Measurements from ENCODE around the gene STIM1.
"Not testable (repeated sequence)": the region's sequence is repeated elsewhere in the genome, so short reads cannot be mapped to it uniquely, and the experiment has no call there.

STIM1 gene

GRCh38 chr11:3882655-3883054 is 27.2 kb downstream of the STIM1 start:
- no peak for DNase-seq (ENCODE audit: low spot score)

DNA sequence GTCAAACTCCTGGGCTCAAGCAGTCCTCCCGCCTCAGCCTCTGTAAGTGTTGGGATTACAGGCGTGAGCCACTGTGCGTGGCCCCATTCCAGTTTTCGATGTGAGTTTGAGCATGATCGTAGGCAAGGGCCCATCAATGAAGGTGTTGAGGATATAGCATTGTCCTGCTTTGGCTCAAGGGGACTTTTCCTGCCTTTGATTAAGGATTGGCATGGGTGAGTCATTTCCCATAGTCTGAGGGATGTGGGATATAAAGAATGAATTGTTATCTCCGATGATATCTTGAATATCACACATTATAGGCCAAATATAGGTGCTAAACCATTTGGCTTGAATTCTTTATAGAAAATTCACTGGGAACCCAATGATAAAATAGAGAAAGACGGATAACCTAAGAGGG is 30.4 kb downstream of the STIM1 start:
- DNase-seq (ENCODE audit: low spot score): no peak

- DNase-seq (ENCODE audit: low spot score): no peak
These were observed 31.5 kb downstream of the STIM1 start for GRCh38 chr11:3886985-3887384.

- no peak for DNase-seq (ENCODE audit: low spot score)
These were observed 33.4 kb downstream of the STIM1 start for GRCh38 chr11:3888876-3889275.

- no peak for DNase-seq (ENCODE audit: low spot score)
These were observed 34.5 kb downstream of the STIM1 start for GRCh38 chr11:3890014-3890413.

DNA sequence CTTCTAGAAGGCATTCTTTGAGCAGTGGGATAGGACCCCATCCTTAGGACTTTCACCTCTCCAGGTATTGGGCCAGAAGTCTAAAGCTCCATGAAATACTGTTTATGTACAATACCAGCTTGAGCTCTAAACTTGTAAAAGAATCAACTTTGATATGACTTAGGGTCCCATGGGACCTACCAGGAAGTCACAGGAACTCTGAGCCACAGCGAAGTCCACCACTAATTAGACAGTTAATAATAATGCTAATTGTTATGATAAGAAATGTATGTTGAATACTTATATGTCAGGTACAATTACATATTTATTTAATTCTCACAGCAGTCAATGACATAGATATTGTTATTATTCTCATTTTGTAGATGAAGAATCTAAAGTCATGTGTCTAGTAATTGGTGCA is 35.3 kb downstream of the STIM1 start:
- DNase-seq (ENCODE audit: low spot score): no peak

DNA sequence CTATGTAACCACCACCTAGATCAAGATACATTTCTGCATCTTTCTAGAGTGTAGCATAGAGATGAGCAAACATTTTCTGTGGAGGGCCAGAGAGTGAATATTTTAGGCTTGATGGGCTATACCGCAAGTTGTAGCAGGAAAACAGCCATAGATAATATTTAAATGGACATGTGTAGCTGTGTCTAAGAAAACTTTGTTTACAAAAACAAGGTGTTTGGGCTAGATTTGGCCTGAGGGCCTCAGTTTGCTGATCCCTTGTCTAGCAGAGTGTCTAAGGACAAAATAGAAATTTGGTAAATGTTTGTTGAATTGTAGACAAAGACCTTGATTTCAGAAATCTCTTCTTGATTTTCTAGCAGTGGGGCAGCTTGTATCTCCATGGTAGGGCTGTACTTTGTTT is 36.3 kb downstream of the STIM1 start:
- no peak for DNase-seq (ENCODE audit: low spot score)

DNA sequence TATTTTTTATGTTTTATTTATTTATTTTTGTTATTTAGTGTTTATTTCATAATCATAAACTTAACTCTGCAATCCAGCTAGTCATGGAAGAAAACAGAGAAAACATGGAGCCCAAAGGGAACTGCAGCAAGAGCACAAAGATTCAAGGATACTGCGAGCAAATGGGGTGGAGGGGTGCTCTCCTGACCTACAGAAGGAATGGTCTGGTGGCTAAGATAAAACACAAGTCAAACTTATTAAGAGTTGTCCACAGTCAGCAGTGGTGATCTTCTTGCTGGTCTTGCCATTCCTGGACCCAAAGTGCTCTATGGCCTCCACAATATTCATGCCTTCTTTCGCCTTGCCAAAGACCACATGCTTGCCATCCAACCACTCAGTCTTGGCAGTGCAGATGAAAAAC is 36.7 kb downstream of the STIM1 start:
- no peak for DNase-seq (ENCODE audit: low spot score)

DNA sequence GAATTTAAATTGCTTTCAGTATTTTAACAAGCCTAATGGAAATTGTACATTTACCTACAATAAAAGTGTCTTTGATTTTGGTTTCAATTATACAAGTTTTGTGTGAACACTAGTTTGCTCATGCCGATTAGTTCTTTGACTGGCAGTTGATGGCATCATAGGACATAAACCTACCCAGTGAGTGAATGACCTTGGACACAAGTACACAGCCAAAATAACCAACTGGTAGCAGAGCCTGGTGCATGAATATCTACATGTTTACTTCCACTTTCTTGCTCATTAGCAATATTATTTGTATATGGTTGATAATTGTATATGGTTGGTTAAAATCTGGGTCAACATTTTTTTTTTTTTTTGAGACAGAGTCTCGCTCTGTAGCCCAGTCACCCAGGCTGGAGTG is 37.8 kb downstream of the STIM1 start:
- no peak for DNase-seq (ENCODE audit: low spot score)

DNA sequence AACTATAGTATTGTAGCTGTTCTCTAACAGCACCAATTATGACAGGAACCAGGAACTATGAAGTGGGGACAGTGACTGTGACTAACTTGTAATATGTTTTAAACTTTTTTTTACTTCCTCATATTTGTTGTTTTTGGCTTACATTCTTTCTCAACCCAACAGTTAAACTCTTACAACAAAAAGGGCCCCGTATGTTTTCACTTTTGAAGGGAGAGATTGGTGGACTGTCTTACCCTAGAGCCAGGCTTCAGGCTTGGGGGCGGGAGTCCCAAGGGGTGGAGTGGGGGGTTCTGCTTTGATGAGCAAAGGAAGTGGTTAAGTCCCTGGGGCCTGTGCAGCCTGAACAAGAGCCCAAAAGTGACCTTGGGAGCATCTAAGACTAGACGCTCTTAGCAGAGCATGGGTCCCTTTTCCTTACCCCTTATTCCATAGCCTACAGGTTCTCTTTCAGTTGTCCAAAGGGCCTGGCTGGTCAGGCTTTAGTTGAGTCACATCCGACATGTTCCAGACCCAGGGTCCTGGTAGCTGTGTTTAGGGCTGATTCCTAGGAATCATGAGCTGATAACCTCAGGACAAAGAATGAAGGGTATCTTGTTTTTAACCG is 38.8 kb downstream of the STIM1 start:
- DNase-seq (ENCODE audit: low spot score): no peak

DNA sequence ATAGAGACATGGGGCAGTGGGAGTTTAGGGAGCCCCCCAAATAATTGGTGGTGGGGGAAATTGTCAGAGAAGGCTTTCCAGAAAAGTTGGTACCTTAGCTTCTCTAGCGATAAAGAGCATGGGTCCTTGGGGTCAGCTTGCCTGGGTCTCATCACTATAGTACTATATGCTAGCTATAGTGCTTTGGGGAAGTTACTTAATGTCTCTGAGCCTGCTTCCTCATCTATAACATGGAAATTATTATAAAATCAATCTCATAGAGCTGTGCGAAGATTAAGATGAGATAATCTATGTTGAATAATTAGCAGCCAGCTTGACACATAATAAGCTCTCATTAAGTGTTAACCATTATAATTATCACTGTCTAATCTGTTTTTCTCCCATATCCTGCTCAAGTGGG is 41.2 kb downstream of the STIM1 start:
- no peak for DNase-seq (ENCODE audit: low spot score)

GRCh38 chr11:3900230-3900629 is 44.8 kb downstream of the STIM1 start:
- not testable (repeated sequence) for DNase-seq (ENCODE audit: low spot score)

DNA sequence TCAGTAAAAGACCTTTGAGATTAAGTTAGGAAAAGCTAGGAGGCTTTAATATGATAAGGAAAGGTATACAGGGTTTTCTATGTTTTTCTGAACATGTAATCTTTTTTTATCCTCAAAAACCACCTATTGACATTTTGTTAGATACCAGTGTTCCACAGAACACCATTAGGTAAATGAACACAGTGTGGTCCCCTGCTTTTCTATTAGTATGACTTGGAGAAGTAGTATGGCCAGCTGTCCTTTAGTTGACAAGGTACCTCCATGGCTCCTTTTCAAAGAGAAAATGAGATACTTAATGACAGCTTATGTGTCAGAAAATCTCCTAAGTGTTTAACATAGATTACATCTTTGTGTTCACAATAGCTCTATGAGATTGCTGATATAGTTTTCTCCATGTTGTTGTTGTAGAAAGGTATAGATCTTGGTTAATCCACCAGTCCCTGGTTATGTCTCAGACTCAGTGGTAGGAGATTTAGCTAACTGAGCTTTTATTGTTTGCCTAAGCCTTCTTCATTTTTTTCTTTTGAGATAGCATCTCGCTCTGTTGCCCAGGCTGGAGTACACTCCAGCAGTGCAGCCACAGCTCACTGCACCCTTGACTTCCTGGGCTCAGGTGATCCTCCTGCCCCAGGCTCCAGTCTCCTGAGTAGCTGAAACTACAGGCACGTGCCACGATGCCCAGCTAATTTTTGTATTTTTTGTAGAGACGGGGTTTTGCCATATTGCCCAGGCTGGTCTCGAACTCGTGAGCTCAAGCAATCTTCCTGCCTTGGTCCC is 46.0 kb downstream of the STIM1 start:
- peak; percentile 37 for DNase-seq (ENCODE audit: low spot score)

DNA sequence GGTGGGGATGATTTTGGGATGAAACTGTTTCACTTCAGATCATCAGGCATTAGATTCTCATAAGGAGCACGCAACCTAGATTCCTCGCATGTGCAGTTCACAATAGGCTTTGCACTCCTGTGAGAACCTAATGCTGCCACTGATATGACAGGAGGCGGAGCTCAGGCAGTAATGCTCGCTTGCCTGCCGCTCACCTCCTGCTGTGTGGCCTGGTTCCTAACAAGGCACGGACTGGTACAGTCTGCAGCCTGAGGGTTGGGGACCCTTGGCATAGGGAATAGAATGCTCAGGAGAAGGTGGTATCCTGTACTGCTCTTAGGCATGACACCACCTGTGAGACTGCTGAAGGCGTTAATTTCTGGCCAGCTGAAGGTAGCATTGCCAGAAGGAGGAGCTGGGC is 47.0 kb downstream of the STIM1 start:
- peak; percentile 48 for DNase-seq (ENCODE audit: low spot score)

- no peak for DNase-seq (ENCODE audit: low spot score)
These were observed 47.9 kb downstream of the STIM1 start for GRCh38 chr11:3903207-3903896.

DNA sequence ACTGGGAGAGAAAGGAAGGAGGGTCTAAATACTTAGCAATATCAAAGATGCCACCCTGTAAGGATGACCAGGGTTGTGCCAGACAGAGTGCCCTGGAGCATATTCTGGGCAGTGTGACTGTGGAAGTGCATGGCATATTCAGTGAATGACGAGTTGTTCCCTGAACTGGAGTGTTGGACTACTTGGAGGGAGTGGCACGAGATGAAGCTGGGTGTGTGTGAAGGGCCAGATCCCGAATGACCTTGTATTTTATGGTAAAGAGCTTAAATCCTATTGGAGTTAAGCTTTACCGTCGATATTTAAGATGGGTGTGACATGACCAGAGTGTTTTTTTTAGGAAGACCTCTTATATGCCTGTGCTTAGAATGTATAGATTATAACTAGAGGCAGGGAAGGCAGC is 48.8 kb downstream of the STIM1 start:
- no peak for DNase-seq (ENCODE audit: low spot score)

DNA sequence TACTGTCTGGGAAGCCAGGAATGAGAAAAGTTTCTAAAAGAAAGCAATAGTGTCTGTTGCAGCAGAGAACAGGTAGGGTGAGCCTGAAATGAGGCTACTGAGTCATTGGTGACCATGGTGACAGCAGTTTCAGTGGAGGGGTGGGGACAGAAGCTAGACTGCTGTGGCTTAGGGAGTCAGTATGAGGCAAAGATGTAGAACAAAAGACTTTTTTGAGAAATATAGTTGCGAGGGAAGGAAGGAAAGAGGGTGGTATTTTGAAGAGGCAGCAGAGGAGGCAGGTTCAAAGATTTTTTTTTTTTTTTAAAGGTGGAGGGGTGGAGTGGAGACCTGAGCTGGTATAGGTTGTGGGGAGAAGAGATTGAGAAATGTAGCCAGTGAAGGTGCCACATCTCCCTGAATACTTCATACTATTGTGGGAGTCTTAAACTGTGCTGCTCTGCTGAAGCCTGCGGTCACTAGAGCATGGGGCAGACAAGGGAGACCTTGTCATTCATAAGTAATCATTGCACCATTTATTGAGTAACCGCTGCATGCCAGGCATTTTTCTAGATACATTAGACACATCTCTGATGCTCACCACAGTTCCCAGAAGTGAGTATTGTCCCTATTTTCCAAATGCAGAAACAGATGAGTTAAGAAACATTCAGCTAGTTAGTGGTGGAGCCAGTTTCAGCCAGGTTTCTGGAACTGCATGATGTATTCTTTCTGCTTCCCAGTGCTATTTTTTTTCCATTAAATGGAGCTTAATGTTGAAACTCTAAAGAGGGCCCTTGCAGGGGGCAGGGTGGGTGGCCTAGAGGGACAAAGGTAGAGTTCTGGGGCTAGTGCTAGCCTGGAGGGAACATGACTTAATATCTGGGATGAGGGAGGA is 49.9 kb downstream of the STIM1 start:
- no peak for DNase-seq (ENCODE audit: low spot score)

DNA sequence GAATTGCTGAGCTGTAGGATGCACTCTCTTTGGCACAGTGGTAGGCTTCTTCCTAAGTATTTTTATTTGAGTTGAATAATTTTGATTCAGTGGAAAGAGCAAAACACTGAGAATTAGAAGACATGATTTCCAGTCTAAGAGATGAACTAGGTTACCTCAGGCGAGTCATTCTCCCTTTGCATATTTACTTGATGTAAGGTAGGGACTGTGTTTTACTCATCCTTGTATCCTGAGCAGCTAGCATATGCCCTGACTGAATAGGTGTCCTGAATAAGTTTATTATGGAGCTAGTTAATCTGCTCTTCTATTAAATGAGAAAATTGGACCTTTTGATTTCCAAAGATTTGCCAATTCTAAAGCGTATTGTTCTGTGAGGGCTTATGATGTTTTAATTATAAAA is 50.7 kb downstream of the STIM1 start:
- DNase-seq (ENCODE audit: low spot score): no peak

DNA sequence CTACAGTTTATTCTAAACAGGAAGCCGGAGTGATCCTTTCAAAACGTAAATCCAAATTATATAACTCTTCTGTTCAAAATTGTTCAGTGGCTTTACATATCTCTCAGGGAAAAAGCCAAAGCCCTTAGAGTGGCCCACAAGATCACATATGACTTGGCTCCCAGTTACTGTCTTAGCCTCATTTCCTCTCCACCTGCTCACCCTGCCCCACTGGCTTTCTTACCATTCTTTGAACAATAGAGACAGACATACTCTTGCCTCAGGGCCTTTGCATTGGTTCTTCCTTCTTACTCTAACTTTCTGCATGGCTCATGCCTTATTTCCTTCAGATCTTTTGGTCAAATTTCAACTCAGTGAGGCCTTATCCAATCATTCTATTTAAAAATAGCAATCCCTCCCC is 52.1 kb downstream of the STIM1 start:
- DNase-seq (ENCODE audit: low spot score): no peak

GRCh38 chr11:3909901-3910300 is 54.4 kb downstream of the STIM1 start:
- DNase-seq (ENCODE audit: low spot score): no peak

DNA sequence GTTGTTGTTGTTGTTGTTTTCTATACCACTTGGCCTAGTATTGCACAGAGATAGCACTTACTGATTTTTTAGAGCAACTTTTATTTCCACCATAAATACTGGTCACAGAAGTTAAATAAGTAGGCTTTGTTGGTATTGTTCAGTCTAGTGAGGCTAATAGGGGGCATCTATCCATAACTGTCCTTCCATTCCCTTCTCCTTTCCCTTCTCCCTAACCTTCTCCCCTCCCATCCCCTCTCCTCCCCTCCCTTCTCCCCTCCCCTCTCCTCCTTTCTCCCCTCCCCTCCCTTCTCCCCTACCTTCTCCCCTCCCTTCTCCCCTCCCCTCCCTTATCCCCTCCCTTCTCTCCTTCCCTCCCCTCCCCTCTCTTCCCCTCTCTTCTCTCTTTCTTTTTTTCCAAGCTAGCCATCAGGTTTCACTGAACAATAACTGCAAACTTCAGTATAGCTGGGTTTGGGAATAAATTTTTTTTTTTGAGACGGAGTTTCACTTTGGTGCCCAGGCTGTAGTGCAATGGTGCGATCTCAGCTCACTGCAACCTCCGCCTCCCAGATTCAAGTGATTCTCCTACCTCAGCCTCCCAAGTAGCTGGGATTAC is 56.5 kb downstream of the STIM1 start:
- no peak for DNase-seq (ENCODE audit: low spot score)

DNA sequence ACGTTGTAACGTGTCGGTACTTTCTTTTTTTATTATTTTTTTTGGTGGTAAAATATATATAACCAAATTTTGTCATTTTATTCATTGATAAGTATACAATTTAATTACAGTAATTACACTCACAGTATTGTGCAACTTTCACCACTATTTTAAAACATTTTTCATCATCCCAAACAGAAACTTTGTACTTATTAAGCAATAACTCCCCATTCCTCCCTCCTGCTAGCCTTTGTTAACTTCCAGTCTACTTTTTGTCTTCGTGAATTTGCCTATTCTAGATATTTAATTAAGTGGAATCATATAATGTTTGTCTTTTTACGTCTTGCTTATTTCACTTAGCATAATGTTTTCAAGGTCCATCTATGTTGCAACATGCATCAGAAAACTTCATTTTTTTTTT is 58.5 kb downstream of the STIM1 start:
- no peak for DNase-seq (ENCODE audit: low spot score)
